ENCODE measurements around the gene PTGS1. TPM values are rescaled to one million over a fixed set of nuclear protein-coding genes. Genes with fewer than 3 reads are reported as not detected.

Gene PTGS1
- total RNA-seq, 5 donors from 2014 or later (not counting 1 experiment from before 2014, with no cell fraction given): 0.44 to 2.0 (median 0.86) TPM

GRCh38 chr9:122376796-122377195 lies 6.0 kb downstream of the PTGS1 start:
- H3K27ac Mint-ChIP-seq: no peak overlapping the region
- Histone ChIP-seq H3K27ac (ENCODE audit: low read length) (no peak overlapping the region), H3K4me3 (ENCODE audit: control insufficient read depth in 1 of 2, extremely low read depth in 1 of 2, low read length in 1 of 2) (no peak overlapping the region), H3K9me3 (peaks cover 4% of the 10 kb centered on the region), H3K36me3 (ENCODE audit: control insufficient read depth in 2 of 2, extremely low read depth in 1 of 2, insufficient read depth in 1 of 2, low read length in 1 of 2) (no peaks in the 10 kb centered on the region), H3K4me1 (ENCODE audit: control insufficient read depth in 1 of 2, extremely low read depth in 1 of 2, insufficient read depth in 2 of 2, low read length in 2 of 2) (peaks cover 0 to 5% of the 10 kb centered on the region in 2 experiments), H3K27me3 (replicated peaks in 1 of 2; ENCODE audit: control insufficient read depth in 2 of 2, extremely low read depth in 1 of 2, insufficient read depth in 2 of 2, low read length in 1 of 2) (peaks cover 0 to 59% of the 10 kb centered on the region in 2 experiments)
- H3K9me3 Mint-ChIP-seq: peaks cover 0 to 8% (median 0%) of the 10 kb centered on the region in 3 donors
- DNase-seq (peak in 1 of 35 experiments; percentile 3), ATAC-seq (replicated peaks in 1 of 4) (no peak)
- no peak overlapping the region for H3K4me3 Mint-ChIP-seq
- POLR2A ChIA-PET: interaction anchor here in 1 of 2 donors (0.6 kb wide), 1 partner anchor 10 kb away, joined by 3 read pairs; no protein-coding TSS in a partner anchor
- CTCF ChIA-PET: no interaction called here
- H3K27me3 Mint-ChIP-seq: peaks cover 23 to 33% of the 10 kb centered on the region in 2 donors
- H3K4me1 Mint-ChIP-seq: peaks cover 0 to 3% (median 3%) of the 10 kb centered on the region in 3 donors
- peaks cover 2% of the 10 kb centered on the region for H3K36me3 Mint-ChIP-seq
- WGBS (ENCODE audit: insufficient coverage): no CpG with 5 or more reads among the region's 1 CpG

GRCh38 chr9:122377241-122378164 lies 6.7 kb downstream of the PTGS1 start:
- ChIA-PET POLR2A (interaction anchor here in 1 of 2 donors (0.6 kb wide), 1 partner anchor 9 kb away, joined by 3 read pairs; no protein-coding TSS in a partner anchor), CTCF (no interaction called here)
- no peaks in the 10 kb centered on the region for H3K4me1 Mint-ChIP-seq
- H3K36me3 ChIP-seq (ENCODE audit: control insufficient read depth in 2 of 2, extremely low read depth in 1 of 2, insufficient read depth in 1 of 2, low read length in 1 of 2): no peaks in the 10 kb centered on the region
- ATAC-seq (replicated peaks in 1 of 4) (peak in 1 of 4 experiments; percentile 18), DNase-seq (peak in 1 of 35 experiments; percentile 2)
- 87% methylated on average over 10 of the region's 24 CpGs for WGBS (ENCODE audit: insufficient coverage)
- H3K9me3 Mint-ChIP-seq: peaks cover 0 to 8% (median 0%) of the 10 kb centered on the region in 3 donors
- H3K4me3 Mint-ChIP-seq: no peak overlapping the region
- H3K27ac Mint-ChIP-seq: no peak overlapping the region
- no peak overlapping the region for H3K4me3 ChIP-seq (ENCODE audit: control insufficient read depth in 1 of 2, extremely low read depth in 1 of 2, low read length in 1 of 2)
- no peak overlapping the region for H3K27ac ChIP-seq (ENCODE audit: low read length)
- peaks cover 4% of the 10 kb centered on the region for H3K9me3 ChIP-seq
- peaks cover 0 to 5% of the 10 kb centered on the region in 2 experiments for H3K4me1 ChIP-seq (ENCODE audit: control insufficient read depth in 1 of 2, extremely low read depth in 1 of 2, insufficient read depth in 2 of 2, low read length in 2 of 2)
- peaks cover 2% of the 10 kb centered on the region for H3K36me3 Mint-ChIP-seq
- H3K27me3 ChIP-seq (replicated peaks in 1 of 2; ENCODE audit: control insufficient read depth in 2 of 2, extremely low read depth in 1 of 2, insufficient read depth in 2 of 2, low read length in 1 of 2): peaks cover 0 to 52% of the 10 kb centered on the region in 2 experiments
- H3K27me3 Mint-ChIP-seq: peaks cover 16 to 26% of the 10 kb centered on the region in 2 donors

GRCh38 chr9:122378236-122378635 lies 7.4 kb downstream of the PTGS1 start:
- Histone ChIP-seq H3K4me3 (ENCODE audit: control insufficient read depth in 1 of 2, extremely low read depth in 1 of 2, low read length in 1 of 2) (no peak overlapping the region), H3K27me3 (replicated peaks in 1 of 2; ENCODE audit: control insufficient read depth in 2 of 2, extremely low read depth in 1 of 2, insufficient read depth in 2 of 2, low read length in 1 of 2) (peaks cover 0 to 46% of the 10 kb centered on the region in 2 experiments), H3K9me3 (peaks cover 4% of the 10 kb centered on the region), H3K27ac (ENCODE audit: low read length) (no peak overlapping the region), H3K4me1 (ENCODE audit: control insufficient read depth in 1 of 2, extremely low read depth in 1 of 2, insufficient read depth in 2 of 2, low read length in 2 of 2) (peaks cover 0 to 5% of the 10 kb centered on the region in 2 experiments), H3K36me3 (ENCODE audit: control insufficient read depth in 2 of 2, extremely low read depth in 1 of 2, insufficient read depth in 1 of 2, low read length in 1 of 2) (no peaks in the 10 kb centered on the region)
- ATAC-seq (replicated peaks in 1 of 4) (no peak), DNase-seq (no peak)
- Mint-ChIP-seq H3K27ac (no peak overlapping the region), H3K4me3 (no peak overlapping the region), H3K4me1 (no peaks in the 10 kb centered on the region), H3K9me3 (peaks cover 0 to 8% (median 0%) of the 10 kb centered on the region in 3 donors), H3K27me3 (peaks cover 15 to 19% of the 10 kb centered on the region in 2 donors), H3K36me3 (peaks cover 2% of the 10 kb centered on the region)
- POLR2A ChIA-PET: no interaction called here
- WGBS (ENCODE audit: insufficient coverage): 94% methylated on average over 4 of the region's 8 CpGs
- CTCF ChIA-PET: no interaction called here

GRCh38 chr9:122379340-122379739 lies 8.5 kb downstream of the PTGS1 start:
- Histone ChIP-seq H3K36me3 (ENCODE audit: control insufficient read depth in 2 of 2, extremely low read depth in 1 of 2, insufficient read depth in 1 of 2, low read length in 1 of 2) (no peaks in the 10 kb centered on the region), H3K27me3 (replicated peaks in 1 of 2; ENCODE audit: control insufficient read depth in 2 of 2, extremely low read depth in 1 of 2, insufficient read depth in 2 of 2, low read length in 1 of 2) (peaks cover 0 to 42% of the 10 kb centered on the region in 2 experiments), H3K9me3 (peaks cover 4% of the 10 kb centered on the region), H3K4me1 (ENCODE audit: control insufficient read depth in 1 of 2, extremely low read depth in 1 of 2, insufficient read depth in 2 of 2, low read length in 2 of 2) (peaks cover 0 to 5% of the 10 kb centered on the region in 2 experiments), H3K27ac (ENCODE audit: low read length) (no peak overlapping the region), H3K4me3 (ENCODE audit: control insufficient read depth in 1 of 2, extremely low read depth in 1 of 2, low read length in 1 of 2) (no peak overlapping the region)
- peaks cover 12 to 15% of the 10 kb centered on the region in 2 donors for H3K27me3 Mint-ChIP-seq
- peaks cover 2% of the 10 kb centered on the region for H3K36me3 Mint-ChIP-seq
- H3K27ac Mint-ChIP-seq: no peak overlapping the region
- 38% methylated on average over 1 of the region's 1 CpG for WGBS (ENCODE audit: insufficient coverage)
- no peaks in the 10 kb centered on the region for H3K4me1 Mint-ChIP-seq
- peaks cover 0 to 8% (median 0%) of the 10 kb centered on the region in 3 donors for H3K9me3 Mint-ChIP-seq
- ChIA-PET POLR2A (no interaction called here), CTCF (interaction anchor here in 1 of 2 donors (0.5 kb wide), 1 partner anchor 645 kb away, joined by 3 read pairs; no protein-coding TSS in a partner anchor)
- DNase-seq (no peak), ATAC-seq (replicated peaks in 1 of 4) (no peak)
- no peak overlapping the region for H3K4me3 Mint-ChIP-seq

GRCh38 chr9:122380293-122380692 lies 9.5 kb downstream of the PTGS1 start:
- DNase-seq (no peak), ATAC-seq (replicated peaks in 1 of 4) (no peak)
- peaks cover 2% of the 10 kb centered on the region for H3K36me3 Mint-ChIP-seq
- ChIA-PET POLR2A (no interaction called here), CTCF (no interaction called here)
- H3K36me3 ChIP-seq (ENCODE audit: control insufficient read depth in 2 of 2, extremely low read depth in 1 of 2, insufficient read depth in 1 of 2, low read length in 1 of 2): no peaks in the 10 kb centered on the region
- peaks cover 12 to 15% of the 10 kb centered on the region in 2 donors for H3K27me3 Mint-ChIP-seq
- H3K27ac Mint-ChIP-seq: no peak overlapping the region
- peaks cover 4% of the 10 kb centered on the region for H3K9me3 ChIP-seq
- no CpG with 5 or more reads among the region's 4 CpGs for WGBS (ENCODE audit: insufficient coverage)
- H3K4me3 ChIP-seq (ENCODE audit: control insufficient read depth in 1 of 2, extremely low read depth in 1 of 2, low read length in 1 of 2): no peak overlapping the region
- peaks cover 0 to 8% (median 0%) of the 10 kb centered on the region in 3 donors for H3K9me3 Mint-ChIP-seq
- no peaks in the 10 kb centered on the region for H3K4me1 Mint-ChIP-seq
- H3K27ac ChIP-seq (ENCODE audit: low read length): no peak overlapping the region
- no peak overlapping the region for H3K4me3 Mint-ChIP-seq
- peaks cover 0 to 5% of the 10 kb centered on the region in 2 experiments for H3K4me1 ChIP-seq (ENCODE audit: control insufficient read depth in 1 of 2, extremely low read depth in 1 of 2, insufficient read depth in 2 of 2, low read length in 2 of 2)
- peaks cover 0 to 35% of the 10 kb centered on the region in 2 experiments for H3K27me3 ChIP-seq (replicated peaks in 1 of 2; ENCODE audit: control insufficient read depth in 2 of 2, extremely low read depth in 1 of 2, insufficient read depth in 2 of 2, low read length in 1 of 2)

- POLR2A ChIA-PET: interaction anchor here in 1 of 2 donors (0.6 kb wide), 1 partner anchor 57 kb away, joined by 6 read pairs; no protein-coding TSS in a partner anchor
- no peak overlapping the region for H3K27ac Mint-ChIP-seq
- CTCF ChIA-PET: no interaction called here
Observed at GRCh38 chr9:122381206-122381950, 10.6 kb downstream of the PTGS1 start.

More at GRCh38 chr9:122381206-122381950, 10.6 kb downstream of the PTGS1 start:
- Histone ChIP-seq H3K4me3 (ENCODE audit: control insufficient read depth in 1 of 2, extremely low read depth in 1 of 2, low read length in 1 of 2) (no peak overlapping the region), H3K27me3 (replicated peaks in 1 of 2; ENCODE audit: control insufficient read depth in 2 of 2, extremely low read depth in 1 of 2, insufficient read depth in 2 of 2, low read length in 1 of 2) (peaks cover 0 to 30% of the 10 kb centered on the region in 2 experiments), H3K27ac (ENCODE audit: low read length) (no peak overlapping the region), H3K9me3 (peaks cover 4% of the 10 kb centered on the region), H3K36me3 (ENCODE audit: control insufficient read depth in 2 of 2, extremely low read depth in 1 of 2, insufficient read depth in 1 of 2, low read length in 1 of 2) (no peaks in the 10 kb centered on the region), H3K4me1 (ENCODE audit: control insufficient read depth in 1 of 2, extremely low read depth in 1 of 2, insufficient read depth in 2 of 2, low read length in 2 of 2) (peaks cover 0 to 5% of the 10 kb centered on the region in 2 experiments)
- ATAC-seq (replicated peaks in 1 of 4): no peak
- H3K27me3 Mint-ChIP-seq: peaks cover 7% of the 10 kb centered on the region in 2 donors
- H3K9me3 Mint-ChIP-seq: peaks cover 0 to 8% (median 0%) of the 10 kb centered on the region in 3 donors
- H3K4me1 Mint-ChIP-seq: no peaks in the 10 kb centered on the region
- 94% methylated on average over 9 of the region's 14 CpGs for WGBS (ENCODE audit: insufficient coverage)
- H3K4me3 Mint-ChIP-seq: no peak overlapping the region
- peaks cover 2% of the 10 kb centered on the region for H3K36me3 Mint-ChIP-seq
- no peak for DNase-seq

Data from T-cell (primary cell).